Fibroblast of the aortic adventitia (primary cell): ENCODE measurements around the gene CLEC10A. TPM values are rescaled to one million over a fixed set of nuclear protein-coding genes. Genes with fewer than 3 reads are reported as not detected.

ENCODE experiments used
- DNase-seq: peaks from one replicate; pipeline ENCODE4 v3.0.0-alpha.2; 2010; ENCODE audit warnings: low read depth
- H3K4me3 ChIP-seq: 2 replicates; pipeline ENCODE4 v1.5.1; 2011; ENCODE audit warnings: low read depth, mild to moderate bottlenecking, control low read depth, low read length, moderate library complexity
- total RNA-seq: library from RNA; depleted of rRNA; stranded (reverse); fragments of >200 nt; gene quantifications from 2 replicates; pipeline ENCODE4 v1.2.3, GENCODE V29; 2012; ENCODE audit warnings: low replicate concordance
- TF ChIP-seq, protein P1 (sequence below): IDR thresholded peaks from 2 replicates; pipeline ENCODE4 v1.5.1; 2011; ENCODE audit warnings: mild to moderate bottlenecking, low read length, control low read depth, inconsistent platforms; ENCODE audit not compliant: insufficient read depth

Gene CLEC10A
- total RNA-seq, 1 donor = not detected

DNA sequence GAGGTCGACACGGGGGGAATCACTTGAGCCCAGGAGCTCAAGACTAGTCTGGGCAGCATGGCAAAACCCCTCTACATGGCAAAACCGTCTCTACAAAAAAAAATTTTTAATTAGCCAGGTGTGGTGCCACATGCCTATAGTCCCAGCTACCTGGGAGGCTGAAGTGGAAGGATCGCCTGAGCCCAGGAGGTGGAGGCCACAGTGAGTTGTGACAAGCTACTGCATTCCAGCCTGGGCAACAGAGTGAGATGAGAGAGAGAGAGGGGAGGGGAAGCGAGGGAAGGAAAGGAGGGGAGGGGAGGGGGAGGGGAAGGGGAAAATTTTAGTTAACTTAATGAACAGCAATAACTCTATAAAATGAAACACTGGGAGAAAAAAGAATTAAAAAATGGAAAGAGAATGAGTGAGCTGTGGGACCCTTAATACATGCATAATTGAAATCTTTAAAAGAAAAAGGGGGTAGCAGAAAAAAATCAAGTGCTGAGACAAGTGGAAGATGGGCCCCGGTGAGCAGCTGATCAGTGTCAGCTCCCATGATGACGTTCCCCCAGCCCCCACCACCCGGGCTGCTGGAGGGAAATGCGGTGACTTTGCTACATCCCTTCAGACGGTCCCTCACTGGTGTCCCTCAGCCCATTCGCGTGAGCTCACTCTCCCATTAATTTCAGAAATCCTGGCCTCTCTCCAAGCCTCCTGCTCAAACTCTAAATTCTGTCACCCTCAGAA, 31.9 kb upstream of the CLEC10A start:
- TF ChIP-seq, protein P1, sequence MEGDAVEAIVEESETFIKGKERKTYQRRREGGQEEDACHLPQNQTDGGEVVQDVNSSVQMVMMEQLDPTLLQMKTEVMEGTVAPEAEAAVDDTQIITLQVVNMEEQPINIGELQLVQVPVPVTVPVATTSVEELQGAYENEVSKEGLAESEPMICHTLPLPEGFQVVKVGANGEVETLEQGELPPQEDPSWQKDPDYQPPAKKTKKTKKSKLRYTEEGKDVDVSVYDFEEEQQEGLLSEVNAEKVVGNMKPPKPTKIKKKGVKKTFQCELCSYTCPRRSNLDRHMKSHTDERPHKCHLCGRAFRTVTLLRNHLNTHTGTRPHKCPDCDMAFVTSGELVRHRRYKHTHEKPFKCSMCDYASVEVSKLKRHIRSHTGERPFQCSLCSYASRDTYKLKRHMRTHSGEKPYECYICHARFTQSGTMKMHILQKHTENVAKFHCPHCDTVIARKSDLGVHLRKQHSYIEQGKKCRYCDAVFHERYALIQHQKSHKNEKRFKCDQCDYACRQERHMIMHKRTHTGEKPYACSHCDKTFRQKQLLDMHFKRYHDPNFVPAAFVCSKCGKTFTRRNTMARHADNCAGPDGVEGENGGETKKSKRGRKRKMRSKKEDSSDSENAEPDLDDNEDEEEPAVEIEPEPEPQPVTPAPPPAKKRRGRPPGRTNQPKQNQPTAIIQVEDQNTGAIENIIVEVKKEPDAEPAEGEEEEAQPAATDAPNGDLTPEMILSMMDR = no peak
- H3K4me3 ChIP-seq = no peak overlapping the region
- no peak for DNase-seq

DNA sequence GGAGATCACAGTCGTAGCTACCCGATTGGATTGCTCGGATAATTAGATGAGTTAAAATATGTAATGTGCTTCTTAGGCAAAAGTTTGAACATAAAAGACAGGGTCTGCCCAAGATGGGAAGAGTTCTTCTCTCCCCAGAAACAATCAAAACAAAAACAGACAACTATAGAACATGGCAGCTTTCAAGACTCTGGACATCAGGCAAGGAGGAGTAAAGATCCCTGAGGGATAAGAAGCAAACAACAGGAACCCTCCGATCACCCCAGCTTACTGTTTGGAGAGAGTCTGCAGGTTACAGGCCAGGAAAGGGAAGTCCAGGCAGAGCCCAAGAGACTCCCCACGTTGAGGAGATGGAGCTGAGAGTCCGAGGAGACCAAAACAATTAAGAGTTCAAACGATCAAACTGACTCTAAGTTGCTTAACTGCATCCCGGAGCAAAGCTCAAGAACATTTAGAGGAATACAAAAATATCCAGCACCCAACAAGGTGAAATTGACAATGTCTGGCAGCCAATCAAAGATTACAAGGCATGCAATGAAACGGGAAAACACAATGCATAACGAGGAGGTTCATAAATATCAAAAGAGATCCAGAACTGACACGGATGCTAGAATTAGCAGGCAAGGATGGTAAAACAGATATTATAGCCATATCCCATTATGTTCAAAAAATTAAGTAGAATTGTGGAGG, 30.7 kb upstream of the CLEC10A start:
- DNase-seq = no peak
- no peak overlapping the region for H3K4me3 ChIP-seq
- TF ChIP-seq, protein P1 = no peak

DNA sequence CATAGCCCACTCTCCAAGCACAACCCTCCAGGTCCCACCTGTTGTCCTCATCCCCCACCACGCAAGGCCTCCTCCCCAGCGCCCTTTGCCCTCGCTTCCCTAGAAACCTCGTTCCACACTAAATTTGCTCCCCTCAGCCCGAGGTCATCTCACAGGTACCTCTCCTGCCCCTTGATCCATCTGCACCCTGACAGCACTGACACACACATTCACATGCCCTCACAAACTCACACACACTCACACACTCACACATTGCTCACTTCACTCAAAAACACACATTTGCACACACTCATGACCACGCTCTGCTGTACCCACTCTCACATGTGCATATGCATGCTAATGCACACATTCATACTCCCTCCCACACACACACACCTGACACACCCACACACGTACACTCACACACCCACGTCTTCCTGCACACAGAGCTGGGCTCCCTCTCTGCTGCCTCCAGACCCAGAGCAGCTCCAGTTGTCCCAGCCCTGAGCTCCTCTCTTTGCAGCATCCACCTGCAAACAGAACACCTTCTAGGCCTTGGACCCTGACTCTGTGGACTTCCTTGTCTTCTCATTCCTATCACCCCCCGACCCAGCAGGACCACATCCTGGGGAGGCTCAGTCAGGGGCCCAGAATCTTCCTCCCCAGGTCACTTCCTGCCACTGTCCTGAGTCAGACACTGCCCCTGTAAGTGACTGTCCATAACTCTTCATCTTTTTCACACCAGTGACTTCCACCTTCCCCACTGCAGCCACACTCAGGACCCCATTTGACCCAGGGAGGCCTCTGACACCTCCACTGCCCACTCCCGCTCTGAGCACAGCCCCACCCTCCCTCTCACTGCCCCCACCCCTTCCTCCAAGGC, 29.6 kb upstream of the CLEC10A start:
- no peak overlapping the region for H3K4me3 ChIP-seq
- TF ChIP-seq, protein P1 = no peak
- DNase-seq = no peak

DNA sequence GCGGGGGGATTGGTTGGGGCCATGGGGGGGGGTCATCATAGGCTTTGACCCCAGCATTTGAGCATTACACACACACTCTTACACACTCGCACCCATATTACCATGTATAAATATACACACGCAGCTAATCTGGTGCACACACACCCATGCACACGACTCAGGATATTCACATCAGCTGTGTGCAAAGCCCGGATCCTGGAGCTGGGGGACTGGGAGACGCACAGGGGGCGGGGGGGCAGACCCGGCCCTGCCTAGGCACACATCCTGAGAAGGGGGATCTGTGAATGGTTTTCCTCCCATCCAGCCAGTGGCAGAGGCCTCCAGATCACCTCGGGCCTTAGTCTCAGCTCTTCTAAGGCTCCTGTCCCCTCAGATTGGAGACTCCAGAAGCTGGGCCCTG, 28.9 kb upstream of the CLEC10A start:
- H3K4me3 ChIP-seq = no peak overlapping the region
- TF ChIP-seq, protein P1 = no peak
- no peak for DNase-seq

DNA sequence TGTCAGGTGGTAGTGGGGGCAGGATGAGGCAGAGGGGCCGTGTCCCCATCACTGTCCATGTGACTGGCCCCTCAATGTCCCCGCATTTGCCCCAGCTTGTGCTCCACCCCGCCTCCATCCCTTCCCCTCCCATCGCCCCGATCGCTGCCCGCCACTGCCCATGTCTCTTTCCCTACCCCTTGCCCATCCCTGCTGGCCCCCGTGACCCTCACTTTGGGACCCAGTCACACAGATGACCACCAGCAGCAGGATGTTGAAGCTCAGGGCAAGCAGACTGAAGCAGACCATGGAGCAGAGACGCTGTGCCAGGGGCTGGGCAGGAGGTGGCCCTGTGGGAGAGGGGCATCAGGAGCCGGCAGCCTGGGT, 28.5 kb upstream of the CLEC10A start:
- TF ChIP-seq, protein P1 = no peak
- no peak overlapping the region for H3K4me3 ChIP-seq
- DNase-seq = no peak

DNA sequence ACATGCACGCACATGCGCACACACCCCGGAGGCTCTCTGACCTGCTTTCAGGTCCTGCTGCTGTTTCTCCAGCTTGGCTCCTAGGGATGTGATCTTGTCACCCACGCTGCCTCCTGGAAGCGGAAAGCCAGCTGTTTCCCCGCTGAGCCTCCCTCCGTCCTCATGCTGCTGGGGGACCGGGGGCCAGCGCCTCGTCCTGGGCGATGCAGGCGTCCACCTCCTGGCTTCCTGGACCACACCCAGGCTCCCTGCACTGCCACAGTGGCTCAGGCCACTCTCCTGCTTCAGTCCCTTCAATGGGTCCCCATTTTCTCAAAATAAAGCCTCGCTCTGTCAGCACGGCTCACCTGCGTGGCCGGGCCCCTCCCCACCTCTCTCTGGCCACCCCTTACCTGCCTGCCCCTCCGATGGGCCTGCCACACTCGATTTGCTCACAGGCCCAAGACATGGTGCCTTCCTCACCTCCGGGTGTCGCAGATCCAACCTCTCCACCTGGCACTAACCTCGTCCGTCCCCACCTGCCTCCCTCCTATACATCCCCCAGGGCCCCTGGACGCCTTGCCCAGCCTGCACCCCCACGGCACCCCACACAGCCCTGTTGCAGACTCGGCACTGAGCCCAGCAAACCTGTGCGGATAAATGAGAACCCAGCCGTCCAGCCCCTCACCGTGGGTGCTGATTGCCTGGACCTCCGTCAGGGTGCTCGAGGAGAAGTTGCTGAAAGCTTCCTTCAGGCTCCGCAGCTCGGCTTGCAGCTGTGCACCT, 27.9 kb upstream of the CLEC10A start:
- no peak overlapping the region for H3K4me3 ChIP-seq
- DNase-seq = no peak
- TF ChIP-seq, protein P1 = no peak
